ENCODE measurements around the gene ZNF609. TPM values are rescaled to one million over a fixed set of nuclear protein-coding genes. Genes with fewer than 3 reads are reported as not detected.
"Not testable (repeated sequence)": the region's sequence is repeated elsewhere in the genome, so short reads cannot be mapped to it uniquely, and the experiment has no call there.

Gene ZNF609
- total RNA-seq, 1 donor from 2014 or later: 28.6 TPM

DNA sequence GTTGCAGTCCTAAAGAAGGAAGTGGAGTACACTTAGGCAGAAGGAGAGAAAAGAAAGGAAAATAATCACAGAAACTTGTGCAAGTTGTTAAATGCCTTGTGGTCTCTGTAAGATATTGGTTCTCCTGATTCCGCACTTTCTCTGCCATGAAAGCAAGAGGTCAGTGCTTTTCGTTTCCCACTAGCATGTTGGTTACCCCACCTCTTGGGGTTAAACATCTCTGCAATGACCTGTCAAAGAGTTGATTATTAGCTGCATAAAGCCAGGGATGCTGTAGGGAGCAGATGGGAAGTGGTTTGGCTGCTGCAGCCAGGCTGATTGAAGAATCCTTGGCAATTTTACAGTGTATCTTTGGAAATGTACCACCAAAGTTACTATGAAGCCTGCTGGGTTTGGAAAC, 33.3 kb downstream of the ZNF609 start:
- H3K4me1 Mint-ChIP-seq: no peaks in the 10 kb centered on the region
- DNase-seq (no peak), ATAC-seq (ENCODE audit: low read depth) (no peak)
- CTCF ChIA-PET: no interaction called here
- no peaks in the 10 kb centered on the region for H3K9me3 Mint-ChIP-seq
- H3K4me3 Mint-ChIP-seq: no peak overlapping the region
- H3K27me3 Mint-ChIP-seq: no peaks in the 10 kb centered on the region
- TF ChIP-seq, protein P1, sequence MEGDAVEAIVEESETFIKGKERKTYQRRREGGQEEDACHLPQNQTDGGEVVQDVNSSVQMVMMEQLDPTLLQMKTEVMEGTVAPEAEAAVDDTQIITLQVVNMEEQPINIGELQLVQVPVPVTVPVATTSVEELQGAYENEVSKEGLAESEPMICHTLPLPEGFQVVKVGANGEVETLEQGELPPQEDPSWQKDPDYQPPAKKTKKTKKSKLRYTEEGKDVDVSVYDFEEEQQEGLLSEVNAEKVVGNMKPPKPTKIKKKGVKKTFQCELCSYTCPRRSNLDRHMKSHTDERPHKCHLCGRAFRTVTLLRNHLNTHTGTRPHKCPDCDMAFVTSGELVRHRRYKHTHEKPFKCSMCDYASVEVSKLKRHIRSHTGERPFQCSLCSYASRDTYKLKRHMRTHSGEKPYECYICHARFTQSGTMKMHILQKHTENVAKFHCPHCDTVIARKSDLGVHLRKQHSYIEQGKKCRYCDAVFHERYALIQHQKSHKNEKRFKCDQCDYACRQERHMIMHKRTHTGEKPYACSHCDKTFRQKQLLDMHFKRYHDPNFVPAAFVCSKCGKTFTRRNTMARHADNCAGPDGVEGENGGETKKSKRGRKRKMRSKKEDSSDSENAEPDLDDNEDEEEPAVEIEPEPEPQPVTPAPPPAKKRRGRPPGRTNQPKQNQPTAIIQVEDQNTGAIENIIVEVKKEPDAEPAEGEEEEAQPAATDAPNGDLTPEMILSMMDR (IDR thresholded peaks at IDR 0.05): no peak
- POLR2A ChIA-PET: no interaction called here
- intact Hi-C loops (cut with micrococcal nuclease): no loop called here
- peaks cover 10% of the 10 kb centered on the region for H3K36me3 Mint-ChIP-seq (ENCODE audit: low read depth)
- H3K27ac Mint-ChIP-seq: no peak overlapping the region

GRCh38 chr15:64495968-64496367, 35.6 kb downstream of the ZNF609 start:
- intact Hi-C loops (cut with micrococcal nuclease); H3K9me3 Mint-ChIP-seq; H3K4me1 Mint-ChIP-seq; POLR2A ChIA-PET; H3K4me3 Mint-ChIP-seq; DNase-seq; H3K27me3 Mint-ChIP-seq; CTCF ChIA-PET; H3K27ac Mint-ChIP-seq; ATAC-seq (ENCODE audit: low read depth): not testable (repeated sequence)
- peaks cover 29% of the 10 kb centered on the region for H3K36me3 Mint-ChIP-seq (ENCODE audit: low read depth)

DNA sequence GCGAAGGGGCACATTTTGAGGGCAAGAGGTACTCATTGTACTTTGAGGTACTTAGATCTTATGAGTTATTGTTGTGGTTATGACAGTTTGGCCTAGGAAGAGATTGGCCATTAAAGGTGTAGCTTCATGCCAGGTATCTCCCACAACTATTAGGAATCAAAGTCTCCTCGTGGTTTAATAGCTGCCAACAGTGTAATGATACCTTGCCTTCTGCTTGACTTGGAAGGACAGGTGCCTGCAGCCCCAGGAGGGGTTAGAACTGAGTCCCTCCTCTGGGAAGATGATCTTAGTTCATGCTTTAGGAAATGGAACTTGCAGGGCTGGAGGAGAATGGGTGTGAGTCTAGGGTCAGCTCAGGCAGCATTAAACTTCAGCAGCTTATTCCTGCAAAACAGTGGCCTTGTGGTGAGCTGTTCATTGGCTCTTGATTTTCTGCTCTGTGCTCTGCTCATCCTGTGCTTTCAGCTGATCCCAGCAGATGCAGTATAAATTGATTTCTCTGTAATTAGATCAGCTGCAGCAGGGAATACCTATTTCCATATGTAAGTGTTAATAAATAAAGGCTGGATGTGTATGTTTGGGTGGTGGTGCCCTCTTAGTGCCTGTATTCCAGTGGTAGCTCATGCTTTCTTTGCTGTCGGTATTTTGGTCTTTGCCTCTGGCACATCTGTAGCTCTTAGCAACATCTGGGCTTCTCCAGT, 40.5 kb downstream of the ZNF609 start:
- Mint-ChIP-seq H3K9me3 (no peaks in the 10 kb centered on the region), H3K4me3 (no peak overlapping the region), H3K4me1 (peaks cover 29% of the 10 kb centered on the region), H3K27ac (no peak overlapping the region), H3K36me3 (ENCODE audit: low read depth) (peaks cover 44% of the 10 kb centered on the region), H3K27me3 (no peaks in the 10 kb centered on the region)
- no peak for DNase-seq
- no peak for ATAC-seq (ENCODE audit: low read depth)
- ChIA-PET POLR2A (no interaction called here), CTCF (no interaction called here)
- TF ChIP-seq, protein P1 (IDR thresholded peaks at IDR 0.05): no peak
- intact Hi-C loops (cut with micrococcal nuclease): loop anchor here (10.0 kb wide), 1 partner anchor 124 kb away; no protein-coding TSS in a partner anchor

DNA sequence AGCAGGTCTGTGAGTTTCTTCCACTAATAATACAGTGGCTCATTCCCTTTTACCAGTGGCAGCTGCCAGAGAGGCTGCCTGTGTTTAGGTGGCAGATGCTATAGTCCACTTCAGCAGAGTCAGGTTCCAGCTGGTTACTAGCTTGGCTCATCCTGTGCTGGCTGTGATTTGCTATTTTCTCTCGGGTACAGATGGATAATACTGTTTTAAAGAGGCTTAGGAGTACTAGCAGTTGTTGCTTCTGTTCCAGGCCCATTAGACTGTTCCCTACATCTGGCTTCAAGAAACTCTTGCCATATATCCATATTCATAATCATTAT, 41.0 kb downstream of the ZNF609 start:
- Mint-ChIP-seq H3K4me1 (peaks cover 29% of the 10 kb centered on the region), H3K36me3 (ENCODE audit: low read depth) (peaks cover 41% of the 10 kb centered on the region), H3K27ac (no peak overlapping the region), H3K9me3 (no peaks in the 10 kb centered on the region), H3K4me3 (no peak overlapping the region), H3K27me3 (no peaks in the 10 kb centered on the region)
- CTCF ChIA-PET: no interaction called here
- TF ChIP-seq, protein P1 (IDR thresholded peaks at IDR 0.05): no peak
- DNase-seq: no peak
- intact Hi-C loops (cut with micrococcal nuclease): loop anchor here (10.0 kb wide), 1 partner anchor 123 kb away; no protein-coding TSS in a partner anchor
- ATAC-seq (ENCODE audit: low read depth): no peak
- POLR2A ChIA-PET: no interaction called here

- ChIA-PET CTCF (no interaction called here), POLR2A (no interaction called here)
- no peak overlapping the region for H3K27ac Mint-ChIP-seq
- H3K4me1 Mint-ChIP-seq: peaks cover 34% of the 10 kb centered on the region
- TF ChIP-seq, protein P1 (IDR thresholded peaks at IDR 0.05): no peak
- DNase-seq: no peak
- intact Hi-C loops (cut with micrococcal nuclease): loop anchor here (10.0 kb wide), 1 partner anchor 123 kb away; no protein-coding TSS in a partner anchor
- H3K36me3 Mint-ChIP-seq (ENCODE audit: low read depth): peaks cover 43% of the 10 kb centered on the region
- H3K27me3 Mint-ChIP-seq: no peaks in the 10 kb centered on the region
- H3K4me3 Mint-ChIP-seq: no peak overlapping the region
- H3K9me3 Mint-ChIP-seq: no peaks in the 10 kb centered on the region
- ATAC-seq (ENCODE audit: low read depth): no peak
Observed at GRCh38 chr15:64502151-64502550, 41.8 kb downstream of the ZNF609 start.

GRCh38 chr15:64502551-64502950, 42.2 kb downstream of the ZNF609 start:
- Mint-ChIP-seq H3K4me1 (peaks cover 38% of the 10 kb centered on the region), H3K4me3 (no peak overlapping the region), H3K9me3 (no peaks in the 10 kb centered on the region), H3K27ac (no peak overlapping the region), H3K27me3 (no peaks in the 10 kb centered on the region), H3K36me3 (ENCODE audit: low read depth) (peaks cover 43% of the 10 kb centered on the region)
- TF ChIP-seq, protein P1 (IDR thresholded peaks at IDR 0.05): no peak
- ChIA-PET POLR2A (no interaction called here), CTCF (no interaction called here)
- intact Hi-C loops (cut with micrococcal nuclease): loop anchor here (10.0 kb wide), 1 partner anchor 122 kb away; no protein-coding TSS in a partner anchor
- no peak for DNase-seq
- ATAC-seq (ENCODE audit: low read depth): no peak
